ENCODE data around the gene IGBP1. TPM values are rescaled to one million over a fixed set of nuclear protein-coding genes. Genes with fewer than 3 reads are reported as not detected.
"Not testable (repeated sequence)": the region's sequence is repeated elsewhere in the genome, so short reads cannot be mapped to it uniquely, and the experiment has no call there.

IGBP1 gene
- total RNA-seq, 1 donor from 2014 or later = 60.3 TPM

DNA sequence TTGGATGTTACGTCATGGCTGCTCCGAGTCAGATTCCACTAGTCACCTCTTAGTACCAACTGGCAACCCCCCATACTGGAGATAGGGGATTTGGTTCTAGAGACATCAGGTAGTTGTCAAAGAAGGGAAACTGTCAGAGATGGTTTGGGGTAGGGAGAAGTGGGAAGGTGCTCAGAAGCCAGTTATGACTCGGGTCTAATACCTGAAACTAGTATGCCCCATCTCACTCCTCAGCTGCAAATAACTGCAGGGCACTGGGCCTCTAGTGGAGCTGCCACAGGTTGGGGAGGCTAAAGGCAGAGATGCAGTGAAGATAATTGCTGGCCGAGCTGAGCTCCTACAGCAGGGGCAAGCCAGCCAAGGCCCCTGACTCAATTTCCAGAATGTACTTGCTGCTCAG, 41.0 kb upstream of the IGBP1 start:
- no peak overlapping the region for H3K4me3 Mint-ChIP-seq
- H3K9me3 Mint-ChIP-seq = no peaks in the 10 kb centered on the region
- no peaks in the 10 kb centered on the region for H3K4me1 Mint-ChIP-seq (ENCODE audit: unreplicated experiment)
- H3K27me3 Mint-ChIP-seq = no peaks in the 10 kb centered on the region
- H3K27ac Mint-ChIP-seq = no peak overlapping the region
- TF ChIP-seq, protein P1, sequence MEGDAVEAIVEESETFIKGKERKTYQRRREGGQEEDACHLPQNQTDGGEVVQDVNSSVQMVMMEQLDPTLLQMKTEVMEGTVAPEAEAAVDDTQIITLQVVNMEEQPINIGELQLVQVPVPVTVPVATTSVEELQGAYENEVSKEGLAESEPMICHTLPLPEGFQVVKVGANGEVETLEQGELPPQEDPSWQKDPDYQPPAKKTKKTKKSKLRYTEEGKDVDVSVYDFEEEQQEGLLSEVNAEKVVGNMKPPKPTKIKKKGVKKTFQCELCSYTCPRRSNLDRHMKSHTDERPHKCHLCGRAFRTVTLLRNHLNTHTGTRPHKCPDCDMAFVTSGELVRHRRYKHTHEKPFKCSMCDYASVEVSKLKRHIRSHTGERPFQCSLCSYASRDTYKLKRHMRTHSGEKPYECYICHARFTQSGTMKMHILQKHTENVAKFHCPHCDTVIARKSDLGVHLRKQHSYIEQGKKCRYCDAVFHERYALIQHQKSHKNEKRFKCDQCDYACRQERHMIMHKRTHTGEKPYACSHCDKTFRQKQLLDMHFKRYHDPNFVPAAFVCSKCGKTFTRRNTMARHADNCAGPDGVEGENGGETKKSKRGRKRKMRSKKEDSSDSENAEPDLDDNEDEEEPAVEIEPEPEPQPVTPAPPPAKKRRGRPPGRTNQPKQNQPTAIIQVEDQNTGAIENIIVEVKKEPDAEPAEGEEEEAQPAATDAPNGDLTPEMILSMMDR (conservative IDR thresholded peaks at IDR 0.05) = no peak
- DNase-seq (ENCODE audit: extremely low spot score, unreplicated experiment) = no peak
- no peaks in the 10 kb centered on the region for H3K36me3 Mint-ChIP-seq

DNA sequence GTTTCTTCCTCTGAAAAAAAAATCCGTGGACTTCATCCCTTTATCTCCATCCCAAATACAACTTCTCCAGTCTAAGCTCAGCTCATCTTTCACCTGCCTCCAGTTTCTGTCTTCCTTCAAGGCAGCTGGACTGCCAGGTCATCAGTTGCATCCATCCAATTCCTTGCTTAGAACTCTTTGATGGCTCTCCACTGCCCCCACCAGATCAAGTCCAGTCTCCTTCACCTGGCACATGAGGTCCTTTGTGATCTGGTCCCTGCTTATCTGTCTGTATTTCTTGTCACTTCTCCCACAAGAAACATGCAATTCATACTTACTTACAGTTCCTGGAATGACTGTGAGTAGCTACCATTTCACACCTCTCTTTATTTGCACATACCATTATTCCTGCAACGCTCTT, 37.2 kb upstream of the IGBP1 start:
- H3K4me3 Mint-ChIP-seq = no peak overlapping the region
- no peak overlapping the region for H3K27ac Mint-ChIP-seq
- no peaks in the 10 kb centered on the region for H3K4me1 Mint-ChIP-seq (ENCODE audit: unreplicated experiment)
- H3K36me3 Mint-ChIP-seq = no peaks in the 10 kb centered on the region
- no peak for DNase-seq (ENCODE audit: extremely low spot score, unreplicated experiment)
- H3K9me3 Mint-ChIP-seq = no peaks in the 10 kb centered on the region
- TF ChIP-seq, protein P1 (conservative IDR thresholded peaks at IDR 0.05) = no peak
- no peaks in the 10 kb centered on the region for H3K27me3 Mint-ChIP-seq

DNA sequence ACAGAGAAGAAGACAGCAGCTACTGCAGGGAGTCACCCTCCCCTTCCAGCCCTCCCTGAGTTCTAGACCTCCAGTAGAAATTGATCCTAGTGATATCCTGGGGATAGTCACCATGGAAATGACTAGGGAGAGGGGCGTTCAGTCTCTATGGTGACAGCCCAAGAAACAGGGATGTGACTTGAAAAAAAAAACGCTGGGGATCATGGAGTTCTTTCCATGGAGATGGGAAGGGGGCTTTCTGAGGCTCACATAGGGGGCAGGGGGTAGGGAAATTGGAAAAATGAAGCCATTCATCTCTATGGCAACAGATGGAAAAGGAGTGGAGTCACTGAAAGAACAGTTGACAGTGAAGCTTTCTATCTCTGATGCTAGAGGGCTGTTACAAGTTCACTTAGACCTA, 28.0 kb upstream of the IGBP1 start:
- H3K36me3 Mint-ChIP-seq = no peaks in the 10 kb centered on the region
- TF ChIP-seq, protein P1 (conservative IDR thresholded peaks at IDR 0.05) = no peak
- DNase-seq (ENCODE audit: extremely low spot score, unreplicated experiment) = no peak
- no peaks in the 10 kb centered on the region for H3K9me3 Mint-ChIP-seq
- H3K4me1 Mint-ChIP-seq (ENCODE audit: unreplicated experiment) = no peaks in the 10 kb centered on the region
- H3K27ac Mint-ChIP-seq = no peak overlapping the region
- H3K27me3 Mint-ChIP-seq = no peaks in the 10 kb centered on the region
- H3K4me3 Mint-ChIP-seq = no peak overlapping the region

DNA sequence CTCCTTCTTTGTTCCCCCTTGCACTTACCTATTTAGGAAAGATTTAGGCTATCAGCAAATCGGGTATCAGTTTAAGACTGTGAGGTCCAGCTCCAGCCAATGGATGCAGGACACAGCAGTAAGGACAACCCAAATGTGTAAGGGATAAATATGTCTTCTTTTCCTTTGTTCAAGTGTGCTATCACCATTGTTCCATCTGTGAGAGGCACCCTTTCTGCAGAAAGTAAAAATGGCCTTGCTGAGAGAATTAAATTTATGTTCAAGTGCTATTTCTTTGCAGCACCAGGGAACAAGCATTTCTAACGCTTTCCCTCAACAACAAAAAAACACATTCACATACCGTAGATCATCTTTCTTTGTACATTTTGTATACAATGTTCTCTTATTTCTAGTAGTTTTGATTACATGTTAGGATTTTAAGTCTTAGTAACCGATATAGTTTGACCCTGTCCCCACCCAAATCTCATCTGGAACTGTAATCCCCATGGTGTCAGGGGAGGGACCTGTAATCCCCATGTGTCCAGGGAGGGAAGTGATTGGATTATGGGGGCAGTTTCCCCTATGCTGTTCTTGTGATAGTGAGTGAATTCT, 21.7 kb upstream of the IGBP1 start:
- not testable (repeated sequence) for H3K9me3 Mint-ChIP-seq; H3K4me1 Mint-ChIP-seq (ENCODE audit: unreplicated experiment); H3K27ac Mint-ChIP-seq; DNase-seq (ENCODE audit: extremely low spot score, unreplicated experiment); H3K36me3 Mint-ChIP-seq; H3K4me3 Mint-ChIP-seq; H3K27me3 Mint-ChIP-seq

DNA sequence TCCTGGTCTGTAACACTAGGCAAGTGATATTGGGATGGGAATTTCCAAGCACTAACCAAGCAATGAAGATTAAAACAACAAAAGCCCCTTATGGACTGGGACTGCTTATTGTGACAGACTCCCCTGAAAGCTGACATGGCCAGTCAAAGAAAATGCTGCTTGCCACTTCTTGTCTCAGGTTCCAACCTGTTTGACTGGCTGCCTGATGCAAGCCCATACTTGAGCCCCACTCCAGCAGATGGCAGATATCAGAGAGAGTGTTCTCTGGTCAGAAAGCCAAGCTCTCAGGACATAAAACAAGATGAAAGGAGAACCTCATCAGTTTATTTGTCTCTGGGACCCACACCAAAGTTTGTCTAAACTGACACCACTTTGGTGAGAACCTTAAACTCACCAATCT, 15.5 kb upstream of the IGBP1 start:
- Mint-ChIP-seq H3K9me3 (peaks cover 9% of the 10 kb centered on the region), H3K27me3 (no peaks in the 10 kb centered on the region), H3K4me1 (ENCODE audit: unreplicated experiment) (no peaks in the 10 kb centered on the region), H3K27ac (peak overlapping the region; percentile 43), H3K4me3 (no peak overlapping the region), H3K36me3 (no peaks in the 10 kb centered on the region)
- TF ChIP-seq, protein P1 (conservative IDR thresholded peaks at IDR 0.05) = no peak
- no peak for DNase-seq (ENCODE audit: extremely low spot score, unreplicated experiment)

DNA sequence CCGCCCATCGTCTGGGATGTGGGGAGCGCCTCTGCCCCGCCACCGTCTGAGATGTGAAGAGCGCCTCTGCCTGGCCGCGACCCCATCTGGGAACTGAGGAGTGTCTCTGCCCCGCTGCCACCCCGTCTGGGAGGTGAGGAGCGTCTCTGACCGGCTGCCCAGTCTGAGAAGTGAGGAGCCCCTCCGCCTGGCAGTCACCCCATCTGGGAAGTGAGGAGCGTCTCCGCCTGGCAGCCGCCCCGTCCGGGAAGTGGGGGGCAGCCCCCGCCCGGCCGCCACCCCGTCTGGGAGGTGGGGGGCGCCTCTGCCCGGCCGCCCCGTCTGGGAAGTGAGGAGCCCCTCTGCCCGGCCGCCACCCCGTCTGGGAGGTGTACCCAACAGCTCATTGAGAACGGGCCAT, 10.2 kb upstream of the IGBP1 start:
- not testable (repeated sequence) for H3K27ac Mint-ChIP-seq; DNase-seq (ENCODE audit: extremely low spot score, unreplicated experiment); H3K9me3 Mint-ChIP-seq; H3K36me3 Mint-ChIP-seq; H3K27me3 Mint-ChIP-seq; H3K4me1 Mint-ChIP-seq (ENCODE audit: unreplicated experiment); H3K4me3 Mint-ChIP-seq

DNA sequence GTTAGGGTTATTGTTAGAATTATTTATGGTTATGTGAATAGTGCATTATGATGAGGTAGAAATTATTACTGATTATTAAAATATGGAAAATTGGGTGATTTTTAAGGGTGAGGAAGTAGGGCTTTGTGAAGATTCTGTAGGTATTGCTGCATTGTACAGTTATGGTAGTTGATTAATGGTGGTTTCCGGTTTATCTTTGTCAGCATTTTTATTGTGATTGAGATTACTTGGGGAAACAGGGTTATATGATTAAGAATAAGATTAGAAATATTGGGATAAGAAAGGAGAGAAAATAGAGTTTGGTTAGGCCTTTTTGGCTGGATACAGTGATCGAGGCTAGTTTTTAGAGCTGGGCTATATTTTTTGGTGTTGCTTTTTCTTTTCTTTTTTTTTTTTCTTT, 8.6 kb upstream of the IGBP1 start:
- H3K4me3 Mint-ChIP-seq = no peak overlapping the region
- H3K27ac Mint-ChIP-seq = no peak overlapping the region
- H3K36me3 Mint-ChIP-seq = no peaks in the 10 kb centered on the region
- no peaks in the 10 kb centered on the region for H3K27me3 Mint-ChIP-seq
- H3K9me3 Mint-ChIP-seq = no peaks in the 10 kb centered on the region
- H3K4me1 Mint-ChIP-seq (ENCODE audit: unreplicated experiment) = no peaks in the 10 kb centered on the region
- TF ChIP-seq, protein P1 (conservative IDR thresholded peaks at IDR 0.05) = no peak
- no peak for DNase-seq (ENCODE audit: extremely low spot score, unreplicated experiment)
